Mononuclear cell (primary cell): ENCODE measurements around the gene SSPN. TPM values are rescaled to one million over a fixed set of nuclear protein-coding genes. Genes with fewer than 3 reads are reported as not detected.

Experiments used
- H3K27me3 ChIP-seq: 2 replicates; pipeline ENCODE4 v1.6.0; 2011; ENCODE audit warnings: low read length, control low read depth; ENCODE audit not compliant: insufficient read depth
- H3K4me1 ChIP-seq: 2 replicates; pipeline ENCODE4 v1.5.1; 2011; ENCODE audit warnings: mild to moderate bottlenecking, low read length, control low read depth; ENCODE audit not compliant: insufficient read depth
- H3K4me3 ChIP-seq: 2 replicates; pipeline ENCODE4 v1.5.1; 2011; ENCODE audit warnings: mild to moderate bottlenecking, low read length, moderate library complexity
- H3K9me3 ChIP-seq: 2 replicates; pipeline ENCODE4 v1.5.1; 2011; ENCODE audit warnings: low read depth, mild to moderate bottlenecking, control low read depth, low read length
- total RNA-seq: library from RNA; depleted of rRNA; stranded (reverse); fragments of >200 nt; gene quantifications from one replicate; pipeline ENCODE4 v1.2.3, GENCODE V29; 2012

Gene SSPN
- total RNA-seq, 1 donor: 0.10 TPM

DNA sequence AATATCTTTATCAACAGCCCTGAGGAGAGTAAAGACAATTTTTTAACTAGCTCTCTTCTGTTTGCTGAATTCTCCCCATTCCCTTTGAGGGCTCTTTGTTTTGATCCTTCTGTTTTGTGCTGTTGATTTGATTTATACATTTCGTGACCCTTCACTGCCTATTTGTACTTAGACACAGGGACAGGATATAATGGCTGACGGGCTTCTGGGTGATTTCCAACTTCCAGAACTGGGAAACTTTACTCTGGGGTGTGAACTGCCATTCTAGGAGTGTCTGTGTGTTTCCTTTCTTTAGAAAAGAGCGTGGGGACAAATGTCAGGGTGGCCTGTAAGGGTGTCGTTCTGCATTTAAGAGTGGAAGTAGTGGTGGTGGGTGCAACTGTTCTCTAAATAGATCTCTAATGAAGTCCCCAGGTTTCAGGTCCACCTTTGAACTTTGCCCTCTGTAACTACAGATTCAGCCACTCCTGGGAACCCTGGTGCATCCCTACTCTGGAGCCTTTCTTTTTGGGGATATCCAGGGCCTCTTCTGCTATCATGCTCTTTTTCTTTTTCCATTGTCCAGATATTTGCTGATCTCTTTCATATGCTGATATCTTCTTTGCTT lies 22.3 kb upstream of the SSPN start:
- Histone ChIP-seq H3K9me3 (no peaks in the 10 kb centered on the region), H3K4me3 (no peak overlapping the region), H3K4me1 (no peaks in the 10 kb centered on the region), H3K27me3 (no peaks in the 10 kb centered on the region)

GRCh38 chr12:26176725-26177124 lies 18.6 kb upstream of the SSPN start:
- no peaks in the 10 kb centered on the region for H3K27me3 ChIP-seq
- no peak overlapping the region for H3K4me3 ChIP-seq
- no peaks in the 10 kb centered on the region for H3K4me1 ChIP-seq
- H3K9me3 ChIP-seq: no peaks in the 10 kb centered on the region

DNA sequence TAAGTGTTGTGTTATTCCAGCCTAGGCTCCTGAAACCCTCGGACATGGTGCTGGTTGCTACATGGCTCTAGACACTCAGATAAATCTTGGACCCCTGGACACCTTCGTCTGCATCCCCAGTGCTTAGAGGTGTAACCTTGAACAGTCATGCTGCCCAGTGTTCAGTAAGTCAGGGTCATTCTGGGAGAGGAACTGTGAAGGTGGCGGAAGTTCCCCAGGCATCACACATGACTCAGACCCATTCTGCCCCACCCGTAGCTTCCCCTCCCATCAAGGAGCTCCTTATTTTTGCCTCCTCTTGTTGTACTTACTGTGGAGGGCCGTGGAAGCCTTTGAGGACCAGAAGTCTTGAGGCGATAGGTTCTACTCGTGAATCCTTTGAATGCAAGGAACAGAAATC lies 18.1 kb upstream of the SSPN start:
- Histone ChIP-seq H3K27me3 (no peaks in the 10 kb centered on the region), H3K9me3 (no peaks in the 10 kb centered on the region), H3K4me1 (no peaks in the 10 kb centered on the region), H3K4me3 (no peak overlapping the region)

GRCh38 chr12:26179826-26180225 lies 15.5 kb upstream of the SSPN start:
- no peaks in the 10 kb centered on the region for H3K27me3 ChIP-seq
- H3K4me1 ChIP-seq: no peaks in the 10 kb centered on the region
- no peaks in the 10 kb centered on the region for H3K9me3 ChIP-seq
- H3K4me3 ChIP-seq: no peak overlapping the region

GRCh38 chr12:26182377-26182776 lies 13.0 kb upstream of the SSPN start:
- no peaks in the 10 kb centered on the region for H3K27me3 ChIP-seq
- H3K9me3 ChIP-seq: no peaks in the 10 kb centered on the region
- no peak overlapping the region for H3K4me3 ChIP-seq
- no peaks in the 10 kb centered on the region for H3K4me1 ChIP-seq

GRCh38 chr12:26185532-26186320 lies 9.6 kb upstream of the SSPN start:
- H3K4me1 ChIP-seq: no peaks in the 10 kb centered on the region
- H3K4me3 ChIP-seq: no peak overlapping the region
- no peaks in the 10 kb centered on the region for H3K27me3 ChIP-seq
- H3K9me3 ChIP-seq: no peaks in the 10 kb centered on the region

DNA sequence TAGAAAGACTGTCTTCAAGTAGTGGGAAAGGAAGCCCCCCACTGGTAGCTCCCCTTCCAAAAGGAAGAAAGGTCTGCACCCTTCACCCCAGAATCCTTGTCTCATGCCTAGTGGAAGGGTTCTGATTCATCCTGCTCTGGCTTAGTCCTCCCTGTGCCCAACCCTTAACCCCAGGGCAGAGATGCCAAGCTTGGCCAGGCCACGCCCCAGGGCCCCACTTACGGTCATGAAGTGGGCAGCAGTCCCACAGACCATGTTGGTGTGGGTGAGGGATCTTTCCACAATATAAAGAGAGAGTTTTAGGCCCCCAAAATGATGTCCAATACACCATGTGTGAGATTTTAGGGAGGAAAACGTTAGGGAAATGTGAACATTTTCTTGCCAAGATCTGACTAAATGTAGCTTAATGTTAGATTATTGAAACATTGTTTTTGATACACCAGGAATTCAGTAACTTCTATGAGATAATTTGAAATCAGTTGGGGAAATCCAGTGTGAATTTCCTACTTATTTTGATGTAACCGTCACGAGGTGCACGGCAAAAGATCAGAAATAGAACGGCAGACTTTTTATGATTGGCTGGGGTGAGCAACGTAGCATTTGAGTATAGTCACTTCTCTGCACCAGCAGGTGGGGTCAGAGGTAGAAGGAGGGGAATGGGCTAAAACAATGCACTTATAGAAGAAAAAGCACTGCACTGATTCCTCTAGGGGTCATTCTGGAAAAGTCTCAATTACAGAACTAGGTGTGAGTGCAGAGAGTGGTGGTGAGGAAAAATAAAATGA lies 8.2 kb upstream of the SSPN start:
- H3K9me3 ChIP-seq: no peaks in the 10 kb centered on the region
- H3K4me1 ChIP-seq: no peaks in the 10 kb centered on the region
- no peaks in the 10 kb centered on the region for H3K27me3 ChIP-seq
- H3K4me3 ChIP-seq: no peak overlapping the region

DNA sequence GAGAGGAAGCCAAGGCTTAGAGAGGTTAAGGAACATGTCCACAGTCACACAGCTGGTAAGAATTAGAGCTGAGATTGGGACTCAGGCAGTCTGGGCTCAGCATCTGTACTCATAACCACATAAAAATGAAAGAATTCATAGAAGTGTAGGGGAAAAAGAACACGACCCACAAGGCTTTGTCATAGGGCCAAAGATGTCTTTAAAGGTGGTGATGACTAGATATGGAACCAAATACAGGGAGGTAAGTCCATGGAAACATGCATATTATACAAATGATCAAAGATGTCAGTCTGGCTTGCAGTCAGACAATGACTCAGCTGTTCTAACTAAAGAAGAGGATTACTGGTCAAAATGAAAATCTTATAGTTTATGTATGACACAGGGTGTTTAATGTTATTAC lies 7.2 kb upstream of the SSPN start:
- Histone ChIP-seq H3K9me3 (no peaks in the 10 kb centered on the region), H3K27me3 (peaks cover under 1% of the 10 kb centered on the region), H3K4me3 (no peak overlapping the region), H3K4me1 (no peaks in the 10 kb centered on the region)

- Histone ChIP-seq H3K27me3 (peaks cover 5% of the 10 kb centered on the region), H3K4me3 (no peak overlapping the region)
Measured at GRCh38 chr12:26188641-26189040, 6.7 kb upstream of the SSPN start.

DNA sequence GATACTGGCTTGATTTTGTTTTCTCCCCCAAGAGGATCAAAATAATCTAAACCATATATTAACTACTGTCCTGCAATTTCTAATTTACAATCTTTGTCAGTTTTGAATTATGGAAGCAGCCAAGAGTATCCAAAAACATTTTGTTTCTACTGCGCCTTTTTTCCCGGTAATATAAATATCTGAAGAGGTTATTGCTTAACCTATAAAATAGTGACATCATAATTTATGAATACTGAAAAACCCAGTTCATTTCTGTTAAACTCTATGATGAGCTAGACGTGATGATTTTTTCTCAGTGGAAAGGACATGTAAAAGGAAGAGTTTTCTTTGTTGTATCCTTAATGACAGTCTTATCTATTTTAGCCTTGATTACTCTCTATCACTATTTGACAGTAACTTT lies 3.2 kb upstream of the SSPN start:
- Histone ChIP-seq H3K9me3 (no peaks in the 10 kb centered on the region), H3K4me1 (peaks cover 6% of the 10 kb centered on the region), H3K27me3 (peaks cover 34% of the 10 kb centered on the region), H3K4me3 (no peak overlapping the region)

More at GRCh38 chr12:26188641-26189040, 6.7 kb upstream of the SSPN start:
- Histone ChIP-seq H3K4me1 (no peaks in the 10 kb centered on the region), H3K9me3 (no peaks in the 10 kb centered on the region)

GRCh38 chr12:26193539-26193938 lies 1.8 kb upstream of the SSPN start:
- Histone ChIP-seq H3K4me1 (peaks cover 6% of the 10 kb centered on the region), H3K4me3 (no peak overlapping the region), H3K9me3 (no peaks in the 10 kb centered on the region), H3K27me3 (peaks cover 40% of the 10 kb centered on the region)

DNA sequence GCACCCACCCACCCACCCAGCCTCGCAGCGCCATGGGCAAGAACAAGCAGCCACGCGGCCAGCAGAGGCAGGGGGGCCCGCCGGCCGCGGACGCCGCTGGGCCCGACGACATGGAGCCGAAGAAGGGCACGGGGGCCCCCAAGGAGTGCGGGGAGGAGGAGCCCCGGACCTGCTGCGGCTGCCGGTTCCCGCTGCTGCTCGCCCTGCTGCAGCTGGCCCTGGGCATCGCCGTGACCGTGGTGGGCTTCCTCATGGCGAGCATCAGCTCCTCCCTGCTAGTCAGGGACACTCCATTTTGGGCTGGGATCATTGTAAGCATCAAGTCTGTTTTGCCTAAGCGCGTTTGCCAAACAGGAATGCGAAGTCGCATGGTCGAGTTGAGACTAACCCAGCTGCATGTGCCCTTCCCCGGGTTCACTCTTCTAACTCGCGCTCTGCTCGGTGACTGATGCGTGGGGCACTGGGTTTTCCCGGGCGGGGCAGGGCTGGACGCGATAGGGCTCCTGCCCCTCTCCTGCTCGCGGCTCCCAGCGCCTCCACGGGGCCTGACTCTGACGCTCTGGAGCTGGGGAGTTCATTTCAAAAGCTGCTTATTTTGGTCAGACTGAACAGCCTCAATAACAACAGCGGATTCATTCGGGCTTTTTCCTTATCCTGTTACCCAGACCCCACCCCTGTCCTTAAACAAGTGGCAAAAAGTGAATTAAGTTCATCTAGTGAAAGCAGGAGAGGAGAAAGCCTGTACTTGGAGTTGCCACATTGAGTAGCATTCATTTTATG lies 458 bp downstream of the SSPN start:
- H3K4me3 ChIP-seq: peak overlapping the region; percentile 11
- H3K4me1 ChIP-seq: peaks cover 6% of the 10 kb centered on the region
- peaks cover 40% of the 10 kb centered on the region for H3K27me3 ChIP-seq
- H3K9me3 ChIP-seq: no peaks in the 10 kb centered on the region

DNA sequence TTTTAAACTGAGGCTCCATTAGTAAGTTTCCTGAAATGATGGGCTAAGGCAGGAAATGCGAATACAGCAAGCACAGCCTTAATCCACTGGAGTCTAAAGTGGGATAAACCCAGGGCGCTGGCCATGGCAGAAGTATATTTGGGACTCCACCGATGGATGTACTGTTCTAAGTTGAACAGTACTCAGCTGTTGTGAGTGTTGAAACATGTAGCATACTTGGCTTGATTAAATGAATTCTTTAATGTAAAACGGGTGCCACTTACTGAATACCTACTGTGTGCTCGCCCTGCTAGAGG lies 996 bp downstream of the SSPN start:
- Histone ChIP-seq H3K4me3 (no peak overlapping the region), H3K27me3 (peaks cover 40% of the 10 kb centered on the region), H3K4me1 (peaks cover 6% of the 10 kb centered on the region), H3K9me3 (no peaks in the 10 kb centered on the region)

DNA sequence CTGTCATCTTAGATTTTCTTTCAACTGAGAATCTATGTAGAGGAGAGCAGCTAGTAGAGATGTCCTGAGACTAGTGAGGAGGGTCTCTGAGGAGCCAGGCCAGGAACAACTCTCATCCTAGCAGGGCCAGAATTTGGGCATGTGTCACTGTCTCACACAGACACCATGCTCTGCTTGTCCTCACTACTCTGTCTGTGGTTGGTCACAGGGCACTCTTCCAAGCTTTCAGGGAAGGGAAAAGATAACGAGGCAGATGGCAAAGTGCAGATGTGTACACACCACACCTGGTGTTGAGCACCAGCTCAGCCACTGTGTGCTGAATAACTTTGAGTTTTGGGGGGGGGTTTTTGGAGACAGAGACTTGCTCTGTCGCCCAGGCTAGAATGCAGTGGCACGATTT lies 2.5 kb downstream of the SSPN start:
- H3K9me3 ChIP-seq: no peaks in the 10 kb centered on the region
- H3K27me3 ChIP-seq: peaks cover 40% of the 10 kb centered on the region
- no peak overlapping the region for H3K4me3 ChIP-seq
- H3K4me1 ChIP-seq: peaks cover 6% of the 10 kb centered on the region

GRCh38 chr12:26198742-26199141 lies 3.4 kb downstream of the SSPN start:
- Histone ChIP-seq H3K4me3 (no peak overlapping the region), H3K9me3 (no peaks in the 10 kb centered on the region), H3K27me3 (peaks cover 34% of the 10 kb centered on the region), H3K4me1 (peaks cover 6% of the 10 kb centered on the region)
